ENCODE results near the gene CCDC71L. TPM values are rescaled to one million over a fixed set of nuclear protein-coding genes. Genes with fewer than 3 reads are reported as not detected.

CCDC71L gene
- total RNA-seq, 1 donor from 2014 or later, result 25.7 TPM

DNA sequence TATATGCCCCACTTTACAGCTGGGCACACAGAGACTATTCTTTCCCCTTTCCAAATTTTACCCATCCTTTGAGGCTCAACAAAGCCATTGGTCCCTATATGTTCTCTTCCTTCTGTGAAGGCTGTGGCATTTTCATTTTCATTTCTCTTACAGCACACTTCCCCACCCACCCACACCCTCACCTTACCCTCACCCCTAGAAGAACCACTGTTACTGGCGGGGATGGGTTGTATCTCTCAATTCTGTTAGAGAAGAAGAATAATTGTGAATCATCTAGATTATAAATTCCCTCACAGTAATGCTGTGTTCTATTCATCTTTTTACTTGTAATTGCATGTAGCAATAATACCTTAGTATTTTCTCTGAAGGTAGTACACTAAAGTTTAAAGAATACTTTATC, 10.2 kb upstream of the CCDC71L start:
- TF ChIP-seq, protein P1, sequence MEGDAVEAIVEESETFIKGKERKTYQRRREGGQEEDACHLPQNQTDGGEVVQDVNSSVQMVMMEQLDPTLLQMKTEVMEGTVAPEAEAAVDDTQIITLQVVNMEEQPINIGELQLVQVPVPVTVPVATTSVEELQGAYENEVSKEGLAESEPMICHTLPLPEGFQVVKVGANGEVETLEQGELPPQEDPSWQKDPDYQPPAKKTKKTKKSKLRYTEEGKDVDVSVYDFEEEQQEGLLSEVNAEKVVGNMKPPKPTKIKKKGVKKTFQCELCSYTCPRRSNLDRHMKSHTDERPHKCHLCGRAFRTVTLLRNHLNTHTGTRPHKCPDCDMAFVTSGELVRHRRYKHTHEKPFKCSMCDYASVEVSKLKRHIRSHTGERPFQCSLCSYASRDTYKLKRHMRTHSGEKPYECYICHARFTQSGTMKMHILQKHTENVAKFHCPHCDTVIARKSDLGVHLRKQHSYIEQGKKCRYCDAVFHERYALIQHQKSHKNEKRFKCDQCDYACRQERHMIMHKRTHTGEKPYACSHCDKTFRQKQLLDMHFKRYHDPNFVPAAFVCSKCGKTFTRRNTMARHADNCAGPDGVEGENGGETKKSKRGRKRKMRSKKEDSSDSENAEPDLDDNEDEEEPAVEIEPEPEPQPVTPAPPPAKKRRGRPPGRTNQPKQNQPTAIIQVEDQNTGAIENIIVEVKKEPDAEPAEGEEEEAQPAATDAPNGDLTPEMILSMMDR (IDR thresholded peaks at IDR 0.05), result no peak
- Histone ChIP-seq H3K36me3 (no peaks in the 10 kb centered on the region), H3K27me3 (no peaks in the 10 kb centered on the region), H3K27ac (no peak overlapping the region), H3K9me3 (no peaks in the 10 kb centered on the region), H3K4me1 (no peaks in the 10 kb centered on the region), H3K4me3 (no peak overlapping the region)
- ATAC-seq, result no peak
- intact Hi-C loops (cut with DNase I), result no loop called here
- no peak for DNase-seq

DNA sequence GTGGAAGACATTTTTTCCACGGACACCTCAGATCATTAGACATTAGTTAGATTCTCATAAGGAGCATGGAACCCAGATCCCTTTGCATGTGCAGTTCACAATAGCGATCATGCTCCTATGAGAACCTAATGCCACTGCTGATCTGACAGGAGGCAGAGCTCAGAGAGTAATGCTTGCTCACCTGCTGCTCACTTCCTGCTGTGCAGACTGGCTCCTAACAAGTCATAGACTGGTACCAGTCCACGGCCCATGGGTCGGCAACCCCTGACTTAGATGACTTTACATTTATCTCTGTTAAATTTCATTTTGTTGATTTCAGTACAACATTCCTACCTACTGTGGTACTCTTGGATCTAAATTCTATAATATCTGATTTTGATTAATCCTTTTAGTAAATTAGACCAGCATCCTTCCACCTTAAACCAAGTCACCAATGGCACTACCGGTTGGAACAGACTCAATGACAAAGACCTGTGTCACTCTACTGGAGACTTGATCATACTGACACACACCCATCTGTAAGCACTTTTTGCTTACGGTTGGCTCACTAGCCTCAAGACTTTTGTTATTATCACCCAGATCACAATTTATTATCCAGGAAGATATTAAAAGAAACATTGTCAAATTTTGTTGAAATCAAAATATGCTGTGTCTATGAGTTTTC, 8.0 kb upstream of the CCDC71L start:
- Histone ChIP-seq H3K9me3 (no peaks in the 10 kb centered on the region), H3K4me1 (no peaks in the 10 kb centered on the region), H3K36me3 (no peaks in the 10 kb centered on the region), H3K4me3 (no peak overlapping the region), H3K27me3 (no peaks in the 10 kb centered on the region), H3K27ac (no peak overlapping the region)
- intact Hi-C loops (cut with DNase I), result no loop called here
- no peak for DNase-seq
- TF ChIP-seq, protein P1 (IDR thresholded peaks at IDR 0.05), result no peak
- ATAC-seq, result no peak

DNA sequence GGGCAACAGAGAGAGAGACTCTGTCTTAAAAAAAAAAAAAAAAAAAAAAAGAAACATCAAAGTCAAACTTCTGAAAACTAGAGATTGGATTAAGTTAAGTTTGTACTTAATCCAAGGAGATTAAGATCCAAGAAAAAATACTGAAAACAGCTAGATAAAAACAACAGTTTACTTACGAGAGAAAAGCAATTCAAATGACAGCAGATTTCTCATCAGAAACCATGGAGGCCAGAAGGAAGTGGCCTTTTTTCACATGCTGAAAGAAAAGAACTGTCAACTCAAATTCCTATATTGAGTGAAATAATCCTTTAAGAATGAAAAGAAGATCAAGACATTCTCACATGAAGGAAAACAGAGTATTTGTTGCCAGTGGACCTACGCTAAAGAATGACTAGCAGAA, 5.4 kb upstream of the CCDC71L start:
- no peak for ATAC-seq
- Histone ChIP-seq H3K27ac (no peak overlapping the region), H3K4me1 (no peaks in the 10 kb centered on the region), H3K4me3 (no peak overlapping the region), H3K36me3 (no peaks in the 10 kb centered on the region), H3K9me3 (no peaks in the 10 kb centered on the region), H3K27me3 (no peaks in the 10 kb centered on the region)
- intact Hi-C loops (cut with DNase I), result no loop called here
- DNase-seq, result no peak
- TF ChIP-seq, protein P1 (IDR thresholded peaks at IDR 0.05), result no peak

DNA sequence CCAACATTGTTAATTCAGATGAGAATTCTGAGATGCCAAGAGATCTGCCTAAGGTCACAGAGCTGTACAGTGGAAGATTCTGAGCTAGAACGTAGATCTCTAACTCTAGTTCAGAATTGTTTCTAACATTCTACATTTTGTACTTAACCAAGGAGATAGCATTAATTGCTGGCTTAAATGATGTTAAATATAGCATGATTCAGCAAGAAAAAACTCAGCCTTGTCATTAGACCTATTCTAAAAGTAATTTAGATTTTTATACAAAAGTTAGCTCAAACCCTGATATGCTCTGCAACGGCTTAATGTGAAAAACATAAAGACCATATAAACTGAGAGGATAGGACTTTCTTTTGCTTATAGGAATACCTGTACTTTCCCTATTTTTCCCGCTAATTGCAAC, 3.4 kb upstream of the CCDC71L start:
- H3K9me3 ChIP-seq, result no peaks in the 10 kb centered on the region
- ATAC-seq, result no peak
- H3K27ac ChIP-seq, result no peak overlapping the region
- TF ChIP-seq, protein P1 (IDR thresholded peaks at IDR 0.05), result no peak
- intact Hi-C loops (cut with DNase I), result no loop called here
- H3K4me3 ChIP-seq, result no peak overlapping the region
- no peaks in the 10 kb centered on the region for H3K36me3 ChIP-seq
- no peaks in the 10 kb centered on the region for H3K27me3 ChIP-seq
- H3K4me1 ChIP-seq, result peaks cover 3% of the 10 kb centered on the region
- DNase-seq, result no peak

DNA sequence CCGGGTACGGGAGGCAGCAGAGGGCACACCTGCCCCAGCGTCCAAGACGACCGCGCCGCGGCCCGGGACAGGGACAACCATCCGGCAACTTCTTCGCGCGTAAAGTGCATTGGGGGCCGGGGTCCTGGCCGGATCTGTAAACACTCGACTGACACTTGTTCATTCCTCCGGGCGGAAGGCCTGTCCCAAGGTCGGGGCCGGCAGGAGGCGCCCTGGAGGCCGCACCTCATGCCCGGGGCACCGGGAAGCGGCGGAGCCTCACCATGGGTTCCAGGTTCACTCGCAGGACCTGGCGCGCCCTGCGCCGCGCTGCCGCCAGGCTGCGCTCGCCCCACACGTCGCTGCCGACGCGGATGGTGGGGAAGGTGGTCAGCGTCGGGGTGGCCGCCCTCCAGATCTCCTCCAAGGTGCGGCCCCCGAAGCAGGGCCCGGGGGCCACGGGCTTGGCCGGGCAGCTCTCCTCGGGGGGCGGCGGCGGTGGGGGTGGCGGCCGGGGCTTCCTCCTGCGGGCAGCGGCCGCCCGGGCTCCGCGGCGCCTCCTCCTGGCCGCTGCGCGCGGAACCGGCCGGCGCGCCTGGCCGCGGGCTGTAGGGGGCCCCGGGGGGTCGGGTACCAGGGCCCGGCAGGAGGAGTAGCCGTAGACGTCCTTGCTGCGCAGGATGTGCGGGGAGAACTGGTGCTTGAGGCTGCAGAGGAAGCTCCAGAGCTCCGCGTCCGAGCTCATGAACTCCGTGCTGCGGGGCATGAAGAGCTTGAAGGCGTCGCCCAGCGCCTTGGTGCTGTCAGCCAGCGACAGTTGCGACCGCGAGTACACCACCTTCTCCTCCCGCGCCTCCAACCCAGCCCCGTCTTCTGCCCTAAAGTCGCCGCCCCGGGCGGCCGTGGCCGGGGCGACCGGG, 746 bp downstream of the CCDC71L start:
- Histone ChIP-seq H3K27ac (peak overlapping the region; percentile 96), H3K4me1 (peaks cover 28% of the 10 kb centered on the region), H3K27me3 (no peaks in the 10 kb centered on the region), H3K9me3 (no peaks in the 10 kb centered on the region), H3K36me3 (no peaks in the 10 kb centered on the region), H3K4me3 (peak overlapping the region; percentile 85)
- peak; percentile 94 for DNase-seq
- ATAC-seq, result peak; percentile 91
- TF ChIP-seq, protein P1 (IDR thresholded peaks at IDR 0.05), result peak; percentile 79
- intact Hi-C loops (cut with DNase I), result no loop called here
